KOPT-K1 (cell line): ENCODE results near the gene SMIM23.

Source experiments
- H3K27ac ChIP-seq: fragments of 200-600 bp; sonication (generic); 2 replicates; pipeline ENCODE4 v1.5.1; 2016; ENCODE audit warnings: antibody characterized with exemption, mild to moderate bottlenecking, low read depth, low read length; ENCODE audit not compliant: poor library complexity, severe bottlenecking
- H3K36me3 ChIP-seq: fragments of 200-600 bp; sonication (generic); 2 replicates; pipeline ENCODE4 v1.5.1; 2017; ENCODE audit warnings: antibody characterized with exemption, mild to moderate bottlenecking, low read length, moderate library complexity; ENCODE audit not compliant: insufficient read depth
- H3K9me3 ChIP-seq: fragments of 200-600 bp; sonication (generic); 2 replicates; pipeline ENCODE4 v1.5.1; 2017; ENCODE audit warnings: antibody characterized with exemption, low read length, mild to moderate bottlenecking; ENCODE audit not compliant: insufficient read depth, poor library complexity, severe bottlenecking

SMIM23 gene

DNA sequence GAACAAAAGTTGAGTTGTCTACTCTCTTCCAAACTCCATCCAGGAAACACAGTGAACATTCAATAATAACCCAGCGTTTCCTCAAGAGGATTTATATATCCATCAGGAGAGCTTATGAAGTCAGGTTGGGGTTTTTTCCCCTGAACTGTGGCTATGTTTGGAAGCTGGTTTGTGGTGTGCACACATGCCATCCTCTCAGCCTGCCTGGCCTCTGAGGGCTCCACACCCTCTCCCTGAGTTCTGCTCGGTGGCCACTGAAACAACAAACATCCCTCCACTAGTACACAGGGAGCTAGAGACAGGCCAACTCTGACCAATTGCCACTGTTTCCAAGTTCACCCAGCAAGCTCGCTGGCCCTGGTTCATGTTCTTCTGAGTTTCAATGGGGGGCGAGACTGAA lies 35.7 kb downstream of the SMIM23 start:
- H3K27ac ChIP-seq = no peak overlapping the region
- H3K9me3 ChIP-seq = no peaks in the 10 kb centered on the region
- no peaks in the 10 kb centered on the region for H3K36me3 ChIP-seq

DNA sequence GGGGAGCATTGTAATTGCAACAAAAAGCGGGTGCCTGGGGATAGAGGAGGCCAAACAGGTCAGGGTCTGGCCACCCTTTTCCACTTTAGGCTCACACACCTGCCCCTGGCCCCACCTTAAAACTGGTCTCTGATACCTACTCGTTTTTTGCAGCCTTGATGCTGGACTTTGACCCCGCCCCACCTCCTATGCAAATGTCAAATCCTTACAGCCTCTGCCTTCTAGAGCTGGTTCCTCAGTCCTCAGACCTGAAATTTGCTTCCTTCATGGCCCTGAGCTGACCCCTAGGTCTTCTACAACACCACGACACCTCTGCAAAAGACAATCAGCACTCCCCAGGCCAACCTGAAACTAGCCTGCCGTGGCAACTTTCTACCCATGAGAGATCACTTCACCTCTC lies 37.7 kb downstream of the SMIM23 start:
- Histone ChIP-seq H3K9me3 (no peaks in the 10 kb centered on the region), H3K36me3 (no peaks in the 10 kb centered on the region), H3K27ac (no peak overlapping the region)

DNA sequence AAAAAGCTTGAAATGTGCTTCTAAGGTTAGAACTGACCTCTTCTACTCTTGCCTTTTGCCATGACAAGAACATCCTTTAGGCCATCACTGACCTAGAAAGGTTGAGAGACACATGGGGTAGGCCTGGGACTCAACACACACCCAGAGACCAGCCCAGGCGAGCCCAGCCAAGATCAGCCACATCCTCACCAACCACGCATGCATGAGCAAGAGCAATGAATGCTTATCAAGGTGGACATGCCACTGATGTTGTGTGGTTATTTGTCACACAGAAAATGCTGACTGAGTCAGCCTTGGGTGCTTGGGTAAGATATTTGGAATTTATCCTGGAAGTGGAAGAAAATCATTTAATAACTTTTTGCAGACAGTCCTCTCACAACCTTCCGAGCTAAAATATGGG lies 39.4 kb downstream of the SMIM23 start:
- H3K36me3 ChIP-seq = no peaks in the 10 kb centered on the region
- no peak overlapping the region for H3K27ac ChIP-seq

DNA sequence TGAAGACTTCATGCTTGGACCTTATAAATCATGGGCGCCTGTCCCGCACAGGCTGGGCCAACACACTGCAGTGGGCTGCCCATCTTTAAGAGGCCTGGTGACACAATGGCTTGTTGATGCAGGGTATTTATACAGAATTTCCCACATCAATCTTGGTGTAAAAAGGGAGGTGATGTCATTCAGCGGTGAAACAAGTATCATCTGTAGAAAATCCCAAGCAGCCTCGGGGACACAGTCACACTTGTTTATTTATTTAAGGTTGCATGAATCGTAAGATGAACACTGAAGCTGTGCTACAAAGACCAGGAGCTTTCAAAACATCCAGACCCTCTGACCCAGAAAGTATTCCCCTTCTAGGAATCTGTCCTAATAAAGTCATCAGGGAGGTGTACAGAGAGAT lies 40.5 kb downstream of the SMIM23 start:
- Histone ChIP-seq H3K27ac (no peak overlapping the region), H3K9me3 (peaks cover under 1% of the 10 kb centered on the region), H3K36me3 (no peaks in the 10 kb centered on the region)

More for the DNA sequence above, 39.4 kb downstream of the SMIM23 start:
- H3K9me3 ChIP-seq = no peaks in the 10 kb centered on the region

DNA sequence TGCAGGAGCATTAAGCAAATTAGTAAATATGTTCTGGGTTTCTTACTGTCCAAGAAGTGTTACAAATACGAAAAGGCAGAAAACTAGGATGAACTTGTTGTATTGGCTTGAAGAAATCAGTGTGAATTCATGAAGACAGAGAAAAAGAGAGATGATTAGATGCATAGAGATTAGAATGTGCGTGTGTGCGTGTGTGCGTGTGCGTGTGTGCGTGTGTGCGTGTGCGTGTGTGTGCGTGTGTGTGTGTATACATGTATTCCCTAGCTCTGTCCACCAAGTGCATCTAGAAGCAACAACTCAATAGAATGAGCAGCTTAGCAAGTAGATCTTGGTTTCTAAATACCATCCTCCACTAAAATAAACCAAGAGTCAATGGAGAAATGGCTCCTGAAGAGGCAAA lies 41.5 kb downstream of the SMIM23 start:
- Histone ChIP-seq H3K36me3 (no peaks in the 10 kb centered on the region), H3K9me3 (peaks cover 6% of the 10 kb centered on the region), H3K27ac (no peak overlapping the region)

DNA sequence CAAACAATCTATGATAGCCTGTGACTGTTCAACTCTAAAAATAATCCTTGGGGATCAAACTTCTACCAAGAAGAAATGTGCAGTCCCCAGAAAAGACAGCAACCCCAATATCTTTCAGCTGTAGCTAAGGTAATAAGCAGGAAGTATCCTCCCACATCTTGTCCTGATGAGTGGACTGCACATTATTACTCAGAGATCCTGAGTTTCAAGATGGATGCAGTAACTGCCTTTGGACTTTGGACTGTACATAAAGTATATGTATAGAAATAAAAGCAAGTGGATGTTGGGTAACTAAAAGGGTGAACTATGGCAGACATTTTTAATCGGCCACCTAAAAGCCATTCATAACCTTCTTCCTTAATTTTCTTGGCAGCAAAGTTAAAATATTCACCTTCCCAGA lies 45.1 kb downstream of the SMIM23 start:
- Histone ChIP-seq H3K9me3 (peaks cover 6% of the 10 kb centered on the region), H3K27ac (no peak overlapping the region), H3K36me3 (no peaks in the 10 kb centered on the region)

DNA sequence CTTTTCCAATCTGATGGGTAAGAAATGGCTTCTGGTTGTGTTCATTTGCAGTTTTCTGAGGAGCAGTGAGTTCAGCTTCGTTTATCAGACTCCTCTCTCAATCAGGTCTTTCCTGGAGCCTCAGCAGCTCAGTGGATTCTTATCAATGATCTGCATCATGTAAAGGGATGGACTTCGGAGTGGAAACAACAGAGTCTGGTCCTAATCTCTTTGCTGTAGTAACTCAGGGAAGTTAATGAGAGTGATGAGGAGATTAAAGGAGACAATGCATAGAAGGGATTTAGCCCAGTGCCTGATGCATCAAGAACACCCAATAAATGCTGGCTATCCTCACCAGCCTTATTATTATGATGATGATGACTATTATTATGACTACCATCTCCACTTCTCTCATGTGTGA lies 47.2 kb downstream of the SMIM23 start:
- H3K27ac ChIP-seq = no peak overlapping the region
- H3K9me3 ChIP-seq = peaks cover 6% of the 10 kb centered on the region
- no peaks in the 10 kb centered on the region for H3K36me3 ChIP-seq

DNA sequence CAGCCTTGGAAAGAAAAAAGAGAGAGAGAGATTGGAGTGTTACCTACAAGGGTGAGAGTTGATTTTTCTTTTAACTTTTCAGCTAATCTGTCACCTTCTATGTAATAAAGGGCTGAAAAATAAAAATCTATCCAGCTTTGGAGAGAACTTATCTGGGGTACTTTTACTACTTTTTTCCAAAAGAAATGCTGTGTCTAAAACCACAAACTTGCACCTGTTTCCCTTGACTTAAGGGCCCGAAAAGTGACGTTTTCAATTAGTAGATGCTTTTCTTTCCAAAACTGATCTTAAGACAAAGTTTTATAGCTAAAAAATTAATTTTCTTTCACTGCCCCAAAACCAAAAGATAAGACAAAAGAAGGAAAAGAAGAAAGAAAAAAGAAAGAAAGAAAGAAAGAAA lies 48.8 kb downstream of the SMIM23 start:
- H3K27ac ChIP-seq = no peak overlapping the region
- peaks cover 6% of the 10 kb centered on the region for H3K9me3 ChIP-seq
- no peaks in the 10 kb centered on the region for H3K36me3 ChIP-seq

DNA sequence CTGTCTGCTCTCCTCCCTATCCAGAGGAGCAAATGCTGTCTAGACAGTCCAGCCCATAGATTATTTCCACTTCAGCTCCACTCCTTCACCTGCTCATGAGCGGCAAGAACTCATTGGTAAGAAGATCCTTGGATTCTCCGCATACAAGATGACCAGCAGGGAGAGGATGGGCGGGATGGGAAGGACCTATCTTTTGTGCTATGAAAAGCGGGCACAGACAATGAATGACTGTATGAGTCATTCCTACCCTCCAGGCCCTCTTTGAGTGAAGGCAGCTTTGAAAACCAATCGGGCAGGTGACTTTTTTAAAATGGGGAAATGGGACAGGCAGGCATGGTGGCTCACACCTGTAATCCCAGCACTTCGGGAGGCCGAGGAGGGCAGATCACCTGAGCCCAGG lies 49.4 kb downstream of the SMIM23 start:
- H3K9me3 ChIP-seq = peaks cover 6% of the 10 kb centered on the region

DNA sequence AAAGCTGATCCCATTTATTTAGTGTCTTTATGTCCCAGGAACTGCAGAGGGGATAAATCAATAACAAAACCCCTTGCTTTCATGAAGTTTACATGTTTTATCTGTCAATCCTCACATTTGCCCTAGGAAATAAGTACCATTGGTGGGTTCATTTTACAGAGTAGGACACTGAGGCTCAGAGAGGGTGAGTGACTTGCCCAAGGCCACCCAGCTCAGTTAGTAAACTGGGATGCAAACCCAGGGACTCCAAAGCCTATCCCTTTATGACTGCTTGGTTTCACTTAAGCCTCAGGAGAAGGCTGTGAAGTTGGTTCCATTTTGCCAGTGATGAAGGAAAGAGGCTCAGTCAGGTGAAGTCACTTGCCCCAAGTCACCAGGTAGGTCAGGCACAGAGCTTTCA lies 51.9 kb downstream of the SMIM23 start:
- Histone ChIP-seq H3K27ac (no peak overlapping the region), H3K9me3 (no peaks in the 10 kb centered on the region), H3K36me3 (no peaks in the 10 kb centered on the region)

More for the DNA sequence above, 49.4 kb downstream of the SMIM23 start:
- Histone ChIP-seq H3K27ac (no peak overlapping the region), H3K36me3 (no peaks in the 10 kb centered on the region)

DNA sequence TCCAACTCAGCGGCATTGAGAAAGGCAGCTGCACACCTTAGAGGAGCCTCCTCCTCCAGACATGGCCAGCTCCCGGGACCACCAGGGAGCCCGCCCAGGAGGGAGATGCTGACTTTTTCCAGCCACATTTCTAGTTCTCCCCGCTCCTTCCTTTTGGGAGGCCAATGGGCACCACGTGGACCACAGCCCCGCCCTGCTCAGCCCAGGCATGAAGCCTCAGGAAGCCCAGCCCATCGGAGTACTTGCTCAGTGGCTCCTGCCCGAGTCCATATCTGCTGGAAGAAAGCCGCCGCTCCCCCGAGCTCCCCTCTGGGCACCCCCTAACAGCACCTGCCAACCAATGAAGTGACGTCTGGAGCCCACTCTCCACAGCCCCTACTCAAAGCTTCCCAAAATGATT lies 52.4 kb downstream of the SMIM23 start:
- no peak overlapping the region for H3K27ac ChIP-seq
- H3K9me3 ChIP-seq = no peaks in the 10 kb centered on the region
- H3K36me3 ChIP-seq = no peaks in the 10 kb centered on the region

DNA sequence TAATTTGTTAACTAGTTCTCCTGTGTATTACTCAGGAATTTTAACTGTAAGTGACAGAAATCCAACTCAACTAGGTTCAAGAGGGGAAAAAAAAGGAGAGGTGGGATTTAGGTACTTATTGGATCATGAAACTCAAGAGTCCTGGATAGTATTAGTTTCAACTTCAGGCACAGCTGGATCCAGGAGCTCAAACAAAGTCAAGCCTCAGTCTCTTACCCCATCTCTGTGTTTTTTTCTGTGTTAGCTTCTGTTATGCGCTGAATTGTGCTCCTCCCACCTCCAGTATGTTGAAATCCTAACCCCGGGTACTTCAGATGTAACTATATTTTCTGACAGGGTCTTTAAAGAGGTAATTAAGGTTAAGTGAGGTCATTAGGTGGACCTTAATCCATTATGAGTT lies 53.5 kb downstream of the SMIM23 start:
- H3K27ac ChIP-seq = no peak overlapping the region
- no peaks in the 10 kb centered on the region for H3K36me3 ChIP-seq
- H3K9me3 ChIP-seq = no peaks in the 10 kb centered on the region

DNA sequence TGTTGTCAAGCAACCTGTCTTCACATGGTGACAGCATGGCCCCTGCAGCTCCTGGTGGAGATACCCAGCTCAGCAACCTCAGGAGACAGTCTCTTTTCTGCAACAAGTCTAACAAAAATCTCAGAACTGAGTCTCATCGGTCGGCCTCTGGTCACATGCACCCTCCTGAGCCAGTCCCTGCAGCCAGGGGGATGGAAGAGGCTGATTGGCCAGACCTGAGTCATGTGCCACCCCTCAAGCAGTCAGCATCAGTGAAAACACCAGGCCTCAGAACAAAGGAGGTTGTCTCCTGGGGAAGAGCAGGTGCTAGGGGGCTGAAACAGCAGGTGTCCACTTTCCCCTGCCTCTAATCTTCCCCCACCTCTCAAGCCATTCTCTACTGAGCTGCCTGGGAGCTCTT lies 54.4 kb downstream of the SMIM23 start:
- Histone ChIP-seq H3K27ac (no peak overlapping the region), H3K9me3 (no peaks in the 10 kb centered on the region), H3K36me3 (no peaks in the 10 kb centered on the region)
